ENCODE data around the gene CYP27C1.

DNA sequence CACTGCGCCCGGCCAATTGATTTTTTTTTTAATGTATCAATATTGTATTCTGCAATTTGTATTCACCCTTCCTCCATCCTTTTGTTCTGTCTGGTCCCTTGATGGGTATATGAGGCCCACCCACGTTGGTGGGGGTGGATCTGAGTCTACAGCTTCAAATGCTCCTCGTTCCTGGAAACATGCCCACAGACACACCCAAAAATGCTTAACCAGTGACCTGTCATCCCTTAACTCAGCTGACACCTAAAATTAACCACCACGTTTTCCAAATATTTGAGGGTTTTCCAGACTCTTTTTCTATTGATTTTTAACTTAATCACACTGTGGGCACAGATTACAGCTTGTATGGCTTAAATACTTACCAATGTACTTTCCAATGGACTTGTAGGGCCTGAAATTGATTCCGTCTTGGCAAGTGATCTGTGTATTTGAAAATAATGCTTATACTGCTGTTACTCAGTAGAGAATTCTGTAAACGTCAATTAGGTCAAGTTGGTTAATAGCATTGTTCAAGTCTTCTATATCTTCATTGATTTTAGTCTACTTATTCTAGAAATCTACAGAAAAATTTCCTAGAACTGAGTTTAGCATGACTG lies 34.4 kb upstream of the CYP27C1 start:
- no peak for TF ChIP-seq POLR2AphosphoS5 (IDR thresholded peaks at IDR 0.05; ENCODE audit: low read depth)
- TF ChIP-seq, protein P1, sequence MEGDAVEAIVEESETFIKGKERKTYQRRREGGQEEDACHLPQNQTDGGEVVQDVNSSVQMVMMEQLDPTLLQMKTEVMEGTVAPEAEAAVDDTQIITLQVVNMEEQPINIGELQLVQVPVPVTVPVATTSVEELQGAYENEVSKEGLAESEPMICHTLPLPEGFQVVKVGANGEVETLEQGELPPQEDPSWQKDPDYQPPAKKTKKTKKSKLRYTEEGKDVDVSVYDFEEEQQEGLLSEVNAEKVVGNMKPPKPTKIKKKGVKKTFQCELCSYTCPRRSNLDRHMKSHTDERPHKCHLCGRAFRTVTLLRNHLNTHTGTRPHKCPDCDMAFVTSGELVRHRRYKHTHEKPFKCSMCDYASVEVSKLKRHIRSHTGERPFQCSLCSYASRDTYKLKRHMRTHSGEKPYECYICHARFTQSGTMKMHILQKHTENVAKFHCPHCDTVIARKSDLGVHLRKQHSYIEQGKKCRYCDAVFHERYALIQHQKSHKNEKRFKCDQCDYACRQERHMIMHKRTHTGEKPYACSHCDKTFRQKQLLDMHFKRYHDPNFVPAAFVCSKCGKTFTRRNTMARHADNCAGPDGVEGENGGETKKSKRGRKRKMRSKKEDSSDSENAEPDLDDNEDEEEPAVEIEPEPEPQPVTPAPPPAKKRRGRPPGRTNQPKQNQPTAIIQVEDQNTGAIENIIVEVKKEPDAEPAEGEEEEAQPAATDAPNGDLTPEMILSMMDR (conservative IDR thresholded peaks at IDR 0.05; ENCODE audit: low read depth in 2 of 2): no peak
- TF ChIP-seq EZH2 (IDR thresholded peaks at IDR 0.05; ENCODE audit: low read depth, unreplicated experiment): no peak
- TF ChIP-seq, protein P2, sequence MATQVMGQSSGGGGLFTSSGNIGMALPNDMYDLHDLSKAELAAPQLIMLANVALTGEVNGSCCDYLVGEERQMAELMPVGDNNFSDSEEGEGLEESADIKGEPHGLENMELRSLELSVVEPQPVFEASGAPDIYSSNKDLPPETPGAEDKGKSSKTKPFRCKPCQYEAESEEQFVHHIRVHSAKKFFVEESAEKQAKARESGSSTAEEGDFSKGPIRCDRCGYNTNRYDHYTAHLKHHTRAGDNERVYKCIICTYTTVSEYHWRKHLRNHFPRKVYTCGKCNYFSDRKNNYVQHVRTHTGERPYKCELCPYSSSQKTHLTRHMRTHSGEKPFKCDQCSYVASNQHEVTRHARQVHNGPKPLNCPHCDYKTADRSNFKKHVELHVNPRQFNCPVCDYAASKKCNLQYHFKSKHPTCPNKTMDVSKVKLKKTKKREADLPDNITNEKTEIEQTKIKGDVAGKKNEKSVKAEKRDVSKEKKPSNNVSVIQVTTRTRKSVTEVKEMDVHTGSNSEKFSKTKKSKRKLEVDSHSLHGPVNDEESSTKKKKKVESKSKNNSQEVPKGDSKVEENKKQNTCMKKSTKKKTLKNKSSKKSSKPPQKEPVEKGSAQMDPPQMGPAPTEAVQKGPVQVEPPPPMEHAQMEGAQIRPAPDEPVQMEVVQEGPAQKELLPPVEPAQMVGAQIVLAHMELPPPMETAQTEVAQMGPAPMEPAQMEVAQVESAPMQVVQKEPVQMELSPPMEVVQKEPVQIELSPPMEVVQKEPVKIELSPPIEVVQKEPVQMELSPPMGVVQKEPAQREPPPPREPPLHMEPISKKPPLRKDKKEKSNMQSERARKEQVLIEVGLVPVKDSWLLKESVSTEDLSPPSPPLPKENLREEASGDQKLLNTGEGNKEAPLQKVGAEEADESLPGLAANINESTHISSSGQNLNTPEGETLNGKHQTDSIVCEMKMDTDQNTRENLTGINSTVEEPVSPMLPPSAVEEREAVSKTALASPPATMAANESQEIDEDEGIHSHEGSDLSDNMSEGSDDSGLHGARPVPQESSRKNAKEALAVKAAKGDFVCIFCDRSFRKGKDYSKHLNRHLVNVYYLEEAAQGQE (IDR thresholded peaks at IDR 0.05; ENCODE audit: unreplicated experiment): no peak

Data from GM23338 (cell line).